HG03135 (cell line): Measurements from ENCODE around the gene CAMK2A.
"Not testable (repeated sequence)": the region's sequence is repeated elsewhere in the genome, so short reads cannot be mapped to it uniquely, and the experiment has no call there.

Source experiments
- ATAC-seq: cut with Tn5 transposase; IDR thresholded peaks from one replicate; pipeline ENCODE4 v1.9.1; 2021; ENCODE audit warnings: mild to moderate bottlenecking, moderate library complexity; ENCODE audit not compliant: unreplicated experiment

CAMK2A gene

DNA sequence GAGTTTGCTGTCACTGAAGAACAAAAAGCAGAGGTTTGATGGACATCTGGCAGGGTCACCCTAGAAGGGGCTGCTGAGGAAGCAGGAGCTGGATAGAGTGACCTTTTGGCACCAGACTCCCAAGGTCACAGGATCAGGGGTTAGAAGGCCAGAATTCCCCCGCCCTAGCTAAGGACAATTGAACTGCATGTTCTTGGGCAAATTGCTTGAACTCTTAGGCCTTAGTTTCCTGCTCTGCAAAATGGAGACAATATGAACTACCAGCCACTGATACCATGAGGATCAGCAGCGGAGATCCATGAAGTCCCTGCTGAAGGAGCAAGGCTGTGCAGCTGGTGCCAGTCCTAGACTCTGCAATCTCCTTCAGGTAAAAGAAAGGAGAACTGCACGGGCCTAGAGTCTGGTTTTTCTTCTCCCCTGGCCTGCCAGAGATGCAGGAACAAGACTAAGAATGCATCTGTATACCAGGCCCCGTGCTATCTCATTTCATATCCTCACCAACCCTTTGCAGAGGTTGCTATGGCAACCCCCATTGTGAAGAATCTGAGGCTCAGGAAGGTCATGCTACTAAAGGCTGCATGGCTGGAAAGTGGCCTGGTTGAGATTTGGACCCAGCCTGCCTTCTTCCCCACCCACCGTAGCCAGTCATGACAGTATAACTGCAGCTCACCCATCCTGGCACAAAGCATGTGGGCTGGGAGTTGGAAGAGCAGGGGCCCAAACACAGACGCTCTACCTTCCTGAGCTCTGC lies 33.7 kb downstream of the CAMK2A start:
- ATAC-seq, result no peak

DNA sequence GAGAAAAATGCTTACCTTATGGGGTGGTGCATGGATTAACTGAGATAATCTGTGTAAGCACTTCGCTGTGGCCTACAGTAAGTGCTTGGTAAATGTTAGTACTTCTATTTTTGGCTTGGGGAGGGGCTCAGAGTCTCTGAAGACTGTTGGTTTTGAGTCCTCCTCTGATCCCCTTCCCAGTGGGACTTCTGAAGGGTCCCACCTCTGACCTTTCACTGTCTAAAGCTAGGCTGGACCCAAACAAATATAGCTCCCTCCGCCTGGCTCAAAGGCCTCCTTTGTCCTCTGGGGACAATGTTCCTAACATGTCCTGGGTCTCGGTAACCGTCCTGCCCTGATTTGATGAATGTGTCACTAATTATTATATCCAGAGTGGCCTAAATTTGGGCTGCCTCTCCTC lies 34.8 kb downstream of the CAMK2A start:
- no peak for ATAC-seq

DNA sequence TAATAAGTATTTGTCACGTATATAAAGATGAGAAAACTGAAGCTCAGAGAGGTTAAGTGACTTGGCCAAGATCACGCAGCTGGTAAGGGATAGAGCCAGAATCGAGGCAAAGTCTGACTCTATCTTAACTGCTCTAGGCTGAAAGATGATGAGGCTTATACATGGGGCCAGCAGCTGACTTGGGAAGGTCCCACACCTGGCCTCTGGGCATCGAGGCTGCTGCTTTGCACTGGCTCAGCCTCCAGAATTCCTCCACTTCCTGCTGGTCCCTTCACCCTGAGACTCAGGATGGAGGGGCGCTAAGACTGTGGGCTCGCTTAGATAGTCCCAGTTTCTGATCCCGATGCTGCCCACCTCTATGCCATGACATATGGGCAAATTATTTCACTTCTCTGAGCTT lies 35.2 kb downstream of the CAMK2A start:
- no peak for ATAC-seq

DNA sequence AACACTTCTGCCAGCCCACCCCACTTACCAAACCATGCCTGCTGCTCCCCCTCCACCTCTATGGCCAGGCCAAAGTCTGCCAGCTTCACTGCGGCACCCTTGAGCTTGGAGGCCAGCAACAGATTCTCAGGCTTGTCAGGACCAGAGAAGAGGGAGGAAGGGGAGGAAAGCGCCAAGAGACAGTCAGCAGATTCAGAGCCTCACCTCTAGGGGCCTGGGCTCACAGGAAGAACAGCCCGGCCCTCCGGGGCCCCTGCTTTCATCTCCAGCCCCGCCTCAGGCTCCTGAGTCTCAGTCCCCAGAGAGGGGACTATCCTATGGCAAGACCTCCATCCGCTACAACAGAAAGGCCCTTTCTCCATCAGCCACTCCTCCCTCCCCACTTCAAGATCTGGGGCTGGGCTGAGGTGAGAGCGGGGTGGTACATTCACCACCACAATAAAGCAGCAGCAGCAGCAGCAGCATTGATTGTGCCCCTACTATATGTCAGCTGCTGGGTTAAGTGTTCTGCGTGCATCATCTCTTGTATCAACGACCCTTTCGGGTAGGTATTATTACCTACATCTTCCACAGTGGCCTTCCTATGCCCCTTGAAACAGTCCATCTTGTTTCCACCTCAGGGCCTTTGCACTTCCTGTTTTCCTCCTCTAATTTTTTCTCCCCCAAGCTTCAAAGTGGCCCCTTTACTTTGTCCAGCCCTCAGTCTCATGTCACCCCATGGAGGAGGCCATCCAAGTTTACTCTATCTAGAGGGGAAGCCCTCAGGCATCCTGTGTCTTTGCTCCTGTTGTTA lies 36.0 kb downstream of the CAMK2A start:
- ATAC-seq, result no peak

DNA sequence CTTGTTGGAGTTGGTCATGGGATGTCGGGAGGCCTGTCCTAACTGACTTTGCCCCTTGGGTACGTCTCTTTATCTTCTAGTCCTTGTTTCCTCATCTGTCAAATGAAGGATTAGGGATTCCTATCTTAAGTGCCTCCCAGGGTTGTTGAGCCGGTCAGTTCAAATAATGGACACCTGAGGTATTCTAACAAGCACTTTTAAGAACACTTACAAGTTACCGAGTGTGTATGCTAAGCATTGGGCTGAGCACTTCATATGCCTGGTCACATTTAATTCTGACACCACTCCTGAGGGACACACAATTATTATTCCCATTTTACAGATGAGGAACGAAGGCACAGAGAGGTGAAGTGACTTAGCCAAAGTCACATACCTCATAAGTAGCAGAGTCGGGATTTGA lies 37.1 kb downstream of the CAMK2A start:
- ATAC-seq, result no peak

DNA sequence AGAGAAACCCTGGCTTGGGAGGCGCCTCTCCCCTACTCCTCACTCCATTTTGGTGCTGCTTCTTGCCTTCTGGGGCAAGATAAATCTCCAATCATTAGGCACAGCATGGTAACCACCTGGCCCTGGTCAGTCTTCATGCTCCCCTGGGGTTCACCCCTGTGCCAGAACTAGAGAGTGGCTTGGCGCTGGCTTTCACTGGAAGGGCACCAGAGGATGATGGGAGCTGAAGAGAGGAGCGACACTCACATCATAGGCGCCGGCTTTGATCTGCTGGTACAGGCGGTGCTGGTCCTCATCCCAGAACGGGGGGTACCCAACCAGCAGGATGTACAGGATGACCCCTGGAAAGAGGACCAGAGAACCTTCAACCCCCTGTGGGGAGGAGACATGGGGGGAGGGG lies 38.1 kb downstream of the CAMK2A start:
- ATAC-seq, result no peak

DNA sequence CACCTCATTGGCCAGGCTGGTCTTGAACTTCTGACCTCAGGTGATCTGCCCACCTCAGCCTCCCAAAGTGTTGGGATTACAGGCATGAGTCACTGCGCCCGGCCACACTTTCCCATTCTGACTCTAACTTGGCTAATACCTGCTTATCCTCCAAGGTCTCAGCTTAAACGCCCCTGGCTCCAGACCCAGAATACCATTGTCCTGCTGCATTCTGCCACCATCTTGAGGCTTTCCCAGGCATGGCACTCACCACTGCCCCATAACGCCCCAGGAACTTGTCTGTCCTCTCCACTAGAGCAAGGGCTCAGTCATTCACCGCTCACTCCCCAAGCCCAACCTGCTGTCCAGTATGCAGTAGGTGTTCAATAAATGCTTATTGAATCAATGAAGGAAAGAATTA lies 39.8 kb downstream of the CAMK2A start:
- no peak for ATAC-seq

DNA sequence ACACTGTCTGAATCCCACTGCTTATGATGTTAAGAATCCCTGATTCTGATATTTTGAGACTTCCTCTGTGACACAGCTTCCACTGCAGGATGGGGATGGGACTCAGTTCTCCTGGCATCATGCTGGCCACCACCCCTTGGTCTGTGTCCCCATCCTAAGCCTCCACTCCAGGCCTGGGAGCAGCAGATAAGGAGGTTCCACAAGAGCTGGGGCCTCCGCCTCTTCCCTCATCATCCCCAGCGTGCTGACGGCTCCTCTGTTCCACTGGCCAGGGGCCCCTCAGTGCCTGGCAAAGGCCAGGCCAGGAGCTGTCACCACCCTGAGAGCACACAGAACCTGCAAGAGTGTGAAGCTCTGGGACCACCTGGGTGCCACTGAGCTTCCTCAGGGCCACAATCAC lies 40.6 kb downstream of the CAMK2A start:
- no peak for ATAC-seq

DNA sequence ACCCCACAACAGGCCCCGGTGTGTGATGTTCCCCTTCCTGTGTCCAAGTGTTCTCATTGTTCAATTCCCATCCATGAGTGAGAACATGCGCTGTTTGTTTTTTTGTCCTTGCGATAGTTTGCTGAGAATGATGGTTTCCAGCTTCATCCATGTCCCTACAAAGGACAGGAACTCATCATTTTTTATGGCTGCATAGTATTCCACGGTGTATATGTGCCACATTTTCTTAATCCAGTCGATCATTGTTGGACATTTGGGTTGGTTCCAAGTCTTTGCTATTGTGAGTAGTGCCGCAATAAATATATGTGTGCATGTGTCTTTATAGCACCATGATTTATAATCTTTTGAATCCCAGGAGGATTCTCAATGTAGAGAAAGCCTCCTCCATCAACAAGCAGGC lies 41.1 kb downstream of the CAMK2A start:
- not testable (repeated sequence) for ATAC-seq

DNA sequence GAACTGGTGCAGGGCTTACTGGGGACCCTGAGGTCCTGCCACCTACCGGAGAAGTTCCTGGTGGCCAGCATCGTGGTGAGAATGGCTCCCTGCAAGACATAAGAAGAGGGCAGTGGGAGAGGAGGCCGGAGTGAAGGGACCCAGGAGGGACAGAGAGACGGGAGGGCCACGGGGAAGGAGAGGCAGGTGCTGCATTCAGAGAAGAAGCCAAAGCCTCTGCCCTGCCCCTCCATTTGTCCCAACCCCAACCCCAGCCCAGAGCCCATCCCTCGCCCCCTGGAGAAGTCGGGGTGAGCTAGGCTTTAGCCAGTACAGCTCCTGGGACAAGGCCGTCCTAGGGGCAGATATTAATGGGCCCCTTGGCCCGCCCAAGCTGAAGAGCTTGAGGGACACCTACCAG lies 41.8 kb downstream of the CAMK2A start:
- ATAC-seq, result no peak

DNA sequence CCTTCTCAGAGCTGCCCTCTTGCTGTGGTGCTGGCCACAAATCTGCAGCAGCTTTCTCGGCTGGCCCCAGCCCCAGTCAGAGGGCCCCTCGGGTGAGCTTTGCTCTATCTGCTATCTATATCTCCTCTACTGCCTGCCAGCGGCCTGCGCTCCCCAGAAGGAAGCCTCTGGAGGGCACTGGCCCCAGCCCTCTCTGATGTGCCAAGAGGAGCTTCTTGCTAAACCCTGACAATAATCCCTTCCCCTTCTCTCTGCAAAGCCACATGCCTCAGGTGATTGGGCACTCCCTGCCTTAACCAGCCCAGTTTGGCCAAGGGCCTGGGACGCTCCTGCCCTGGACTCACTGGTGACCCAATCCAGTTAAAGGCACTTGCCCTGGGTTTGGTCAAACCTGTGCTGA lies 42.7 kb downstream of the CAMK2A start:
- ATAC-seq, result no peak

DNA sequence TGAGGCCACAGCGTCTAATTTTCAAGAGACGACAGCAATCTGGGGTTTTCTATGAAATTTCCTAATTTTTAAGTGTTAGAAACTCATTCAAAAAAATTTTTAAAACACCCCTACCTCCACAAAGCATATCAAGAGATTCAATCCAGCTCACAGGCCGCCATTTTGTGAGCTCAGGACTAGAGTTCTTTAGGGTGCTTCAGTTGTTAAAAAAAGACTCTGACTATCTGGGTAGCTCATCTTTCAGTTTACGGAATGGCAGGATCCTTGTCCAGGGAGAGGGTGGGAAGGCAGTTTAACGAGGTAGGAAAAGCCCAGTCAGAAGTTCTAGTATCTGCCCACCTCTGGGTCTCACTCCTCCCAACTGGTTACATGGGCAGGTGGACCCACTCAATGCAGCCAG lies 43.1 kb downstream of the CAMK2A start:
- ATAC-seq, result no peak

DNA sequence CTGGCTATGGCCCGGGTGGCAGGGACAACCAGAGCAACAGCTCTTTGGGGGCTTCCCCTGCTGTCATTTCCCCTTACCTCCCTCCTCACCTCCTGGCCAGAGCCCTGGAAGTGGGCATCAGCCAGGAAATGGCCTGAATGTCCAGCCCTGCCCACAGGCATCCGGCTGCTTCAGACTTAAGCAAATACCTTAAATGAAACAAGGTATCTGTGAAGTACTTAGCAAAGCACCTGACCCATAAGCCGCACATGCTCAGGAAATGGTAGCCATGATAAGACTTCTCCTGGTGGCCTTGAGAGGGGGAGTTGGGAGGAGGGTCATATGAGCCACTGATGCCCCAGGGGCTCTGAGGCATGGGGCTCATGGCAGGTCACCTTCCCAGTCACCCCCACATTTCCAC lies 43.8 kb downstream of the CAMK2A start:
- no peak for ATAC-seq

DNA sequence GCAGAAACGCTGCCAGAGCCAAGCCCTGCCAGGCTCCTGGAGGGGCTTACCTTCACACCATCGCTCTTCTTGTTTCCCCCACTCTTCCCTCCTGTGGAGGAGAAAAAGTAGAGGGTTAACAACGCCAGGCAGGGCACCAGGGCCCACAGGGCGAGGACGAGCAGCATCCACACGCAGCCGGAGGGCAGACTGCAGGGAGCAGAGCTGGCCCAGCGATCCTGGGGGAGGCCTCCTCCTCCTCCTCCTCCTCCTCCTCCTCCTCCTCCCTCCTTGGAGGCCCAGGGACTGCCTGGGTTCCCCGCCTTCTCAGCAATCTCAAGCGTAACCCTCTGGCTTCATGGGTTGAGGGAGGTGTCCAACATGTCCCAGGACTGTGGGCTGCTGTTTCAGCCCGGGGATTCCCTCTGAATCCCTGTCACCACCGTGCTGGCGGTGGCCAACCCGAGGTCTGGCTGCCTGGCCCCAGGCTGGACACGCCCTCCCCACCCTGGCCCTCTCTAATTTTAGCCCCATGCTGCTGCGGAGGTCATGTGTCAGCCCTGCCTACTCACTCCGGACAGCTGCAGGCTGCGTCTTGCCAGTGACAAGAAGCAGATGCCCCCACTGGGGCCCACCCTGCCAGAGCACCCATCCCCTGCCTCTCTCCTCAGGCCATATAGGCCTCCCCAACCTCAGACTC lies 44.3 kb downstream of the CAMK2A start:
- ATAC-seq, result no peak

DNA sequence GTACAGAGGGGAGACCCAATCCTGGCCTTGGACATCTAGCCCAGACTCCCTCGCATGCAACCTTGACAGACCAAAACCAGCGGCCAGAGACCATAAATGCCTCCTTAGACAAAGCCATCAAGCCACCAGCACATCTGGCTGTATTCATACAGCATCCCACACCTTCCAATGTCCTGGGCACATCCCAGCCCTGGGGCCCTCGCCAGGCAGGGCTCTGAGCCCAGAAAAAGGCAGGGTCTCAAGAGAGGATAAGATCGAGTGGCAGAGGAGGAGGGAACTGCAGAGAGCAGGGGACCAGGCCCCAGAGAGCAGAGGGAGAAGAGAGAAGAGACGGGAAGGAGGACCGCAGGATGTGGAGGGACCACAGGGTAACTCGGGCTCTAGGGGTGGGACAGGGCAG lies 45.4 kb downstream of the CAMK2A start:
- ATAC-seq, result no peak

DNA sequence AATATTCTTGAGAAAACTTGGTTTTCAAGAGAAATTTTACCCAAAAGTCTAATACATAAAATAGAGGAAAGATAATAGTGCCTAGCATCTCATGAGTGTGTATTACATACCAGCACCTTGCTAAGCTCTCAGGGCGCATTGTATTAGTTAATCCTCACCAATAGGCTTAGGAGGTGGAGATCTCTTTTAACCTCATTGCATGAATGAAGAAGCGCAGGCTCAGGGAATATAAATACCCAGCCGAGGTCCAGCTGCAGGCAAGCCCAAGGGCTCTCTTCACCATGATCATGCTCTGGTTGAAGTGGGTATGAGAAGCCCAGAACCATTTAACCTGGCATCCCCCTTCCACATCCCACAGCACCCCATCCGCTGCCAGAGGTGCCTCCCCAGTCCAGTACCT lies 46.0 kb downstream of the CAMK2A start:
- no peak for ATAC-seq

DNA sequence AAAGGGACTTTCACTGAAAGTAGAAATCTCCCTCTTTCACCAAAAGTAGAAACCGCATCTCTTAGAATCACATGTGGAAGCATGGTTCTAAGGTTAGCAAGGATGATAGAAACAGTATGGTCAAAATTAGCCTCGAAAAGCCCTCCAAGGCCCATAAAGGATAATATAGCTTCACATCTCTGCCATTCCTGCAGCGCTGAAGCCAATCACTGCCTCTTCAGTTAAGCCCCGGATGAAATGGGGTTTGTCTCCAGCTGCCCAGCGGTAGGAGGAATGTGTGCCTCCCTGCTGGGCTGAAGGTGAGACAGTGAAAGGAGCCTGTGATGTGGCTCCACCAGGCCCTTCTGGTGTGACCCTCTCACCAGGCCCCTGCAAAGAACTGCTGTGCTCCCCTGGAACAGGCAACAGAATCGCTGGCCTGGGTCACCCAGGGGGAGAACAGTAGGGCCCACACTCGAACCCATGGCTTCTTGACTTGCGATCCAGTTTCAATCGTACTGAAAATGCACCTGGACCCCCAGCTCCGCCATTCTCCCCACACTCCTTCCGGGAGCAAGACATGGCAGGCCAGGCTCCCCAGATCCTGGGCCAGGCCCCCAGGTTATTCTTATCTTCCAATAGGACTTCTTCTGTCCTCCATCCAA lies 47.2 kb downstream of the CAMK2A start:
- no peak for ATAC-seq

DNA sequence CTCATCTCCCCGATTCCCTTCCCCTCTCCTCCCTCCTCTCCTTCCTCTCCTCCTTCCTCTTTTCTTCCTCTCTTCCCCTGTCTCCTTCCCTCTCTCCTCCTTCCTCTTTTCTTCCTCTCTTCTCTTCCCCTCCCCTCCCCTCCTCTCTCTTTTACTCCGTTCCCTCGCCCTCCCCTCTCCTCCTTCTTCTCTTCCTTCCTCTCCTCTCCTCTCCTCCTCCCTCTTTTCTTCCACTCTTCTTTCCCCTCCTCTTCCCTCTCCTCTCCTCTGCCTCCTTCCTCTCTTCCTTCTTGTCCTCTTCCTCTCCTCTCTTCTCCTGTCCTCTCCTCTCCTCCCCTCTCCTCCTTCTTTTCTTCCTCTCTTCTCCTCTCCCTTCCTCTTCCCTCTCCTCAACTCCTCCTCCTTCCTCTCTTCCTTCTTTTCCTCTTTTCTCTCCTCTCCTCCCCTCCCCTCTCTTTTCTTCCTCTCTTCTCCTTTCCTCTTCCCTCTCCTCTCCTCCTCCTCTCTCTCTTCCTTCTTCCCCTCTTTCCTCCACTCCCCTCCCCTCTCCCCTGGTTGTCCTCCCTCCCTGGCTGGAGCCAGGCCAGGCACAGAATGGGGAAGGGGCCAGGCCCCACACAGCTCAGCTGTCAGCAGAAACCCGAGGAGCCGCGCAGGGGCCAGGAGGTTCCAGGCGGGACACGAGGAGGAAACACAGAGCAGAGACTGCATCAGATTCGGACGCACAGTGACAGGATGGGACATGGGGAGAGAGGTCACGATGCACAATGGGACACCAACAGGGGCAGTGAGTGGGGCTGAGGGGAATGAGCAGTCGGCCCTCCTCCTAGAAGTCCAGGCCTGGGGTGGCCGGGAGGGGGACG lies 48.0 kb downstream of the CAMK2A start:
- ATAC-seq, result no peak

DNA sequence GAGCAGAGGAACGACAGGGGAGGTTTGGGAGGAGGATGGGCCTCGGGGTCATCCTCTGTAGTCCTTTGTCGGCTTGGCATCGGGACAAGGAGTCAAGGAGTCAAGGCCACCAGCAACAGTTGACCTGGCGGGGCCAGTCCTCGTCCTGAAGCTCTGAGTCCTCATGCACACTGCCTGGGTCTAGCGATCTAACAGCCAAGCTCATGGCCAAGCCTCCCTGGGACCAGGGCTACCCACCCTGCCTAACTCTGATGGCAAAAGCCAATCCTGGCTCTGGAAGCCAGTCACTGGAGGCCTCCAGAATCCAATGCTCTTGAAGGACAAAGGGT lies 49.8 kb downstream of the CAMK2A start:
- ATAC-seq, result no peak

DNA sequence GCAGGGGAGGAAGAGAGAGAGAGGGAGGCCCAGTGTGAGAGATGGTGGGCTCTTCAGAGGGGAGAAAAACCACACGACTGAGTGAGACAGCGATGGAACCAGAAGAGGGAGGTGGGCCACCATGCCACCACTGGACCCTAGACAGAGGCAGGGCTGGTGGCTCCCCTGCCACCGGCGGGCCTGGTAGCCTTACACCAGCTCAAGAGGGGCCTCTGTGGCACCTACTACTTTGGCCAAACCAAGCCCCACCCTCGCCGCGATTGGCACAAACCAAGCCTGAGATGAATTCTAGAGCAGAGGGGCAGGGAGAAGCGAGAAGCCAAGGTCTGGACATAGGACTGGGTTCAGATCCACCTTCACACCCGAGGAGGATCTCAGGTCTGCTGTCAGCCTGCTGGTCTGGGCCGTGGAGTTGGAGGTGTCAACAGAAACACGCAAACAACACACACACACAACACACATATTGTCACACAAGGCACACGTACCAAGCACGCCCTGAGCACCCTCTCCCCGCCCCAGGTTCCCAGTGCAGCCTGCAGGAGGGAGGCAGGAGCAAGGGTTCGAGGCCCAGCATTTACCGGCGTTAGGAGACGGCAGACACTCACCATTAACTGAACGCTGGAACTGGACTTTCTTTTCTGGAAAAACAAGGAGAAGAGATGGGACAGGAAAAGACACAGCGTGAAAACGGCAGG lies 50.3 kb downstream of the CAMK2A start:
- no peak for ATAC-seq
